ENCODE results near the gene ZSWIM4.
A peak's percentile ranks its signal among the peaks of the same experiment; 100 is the strongest.

Gene ZSWIM4

DNA sequence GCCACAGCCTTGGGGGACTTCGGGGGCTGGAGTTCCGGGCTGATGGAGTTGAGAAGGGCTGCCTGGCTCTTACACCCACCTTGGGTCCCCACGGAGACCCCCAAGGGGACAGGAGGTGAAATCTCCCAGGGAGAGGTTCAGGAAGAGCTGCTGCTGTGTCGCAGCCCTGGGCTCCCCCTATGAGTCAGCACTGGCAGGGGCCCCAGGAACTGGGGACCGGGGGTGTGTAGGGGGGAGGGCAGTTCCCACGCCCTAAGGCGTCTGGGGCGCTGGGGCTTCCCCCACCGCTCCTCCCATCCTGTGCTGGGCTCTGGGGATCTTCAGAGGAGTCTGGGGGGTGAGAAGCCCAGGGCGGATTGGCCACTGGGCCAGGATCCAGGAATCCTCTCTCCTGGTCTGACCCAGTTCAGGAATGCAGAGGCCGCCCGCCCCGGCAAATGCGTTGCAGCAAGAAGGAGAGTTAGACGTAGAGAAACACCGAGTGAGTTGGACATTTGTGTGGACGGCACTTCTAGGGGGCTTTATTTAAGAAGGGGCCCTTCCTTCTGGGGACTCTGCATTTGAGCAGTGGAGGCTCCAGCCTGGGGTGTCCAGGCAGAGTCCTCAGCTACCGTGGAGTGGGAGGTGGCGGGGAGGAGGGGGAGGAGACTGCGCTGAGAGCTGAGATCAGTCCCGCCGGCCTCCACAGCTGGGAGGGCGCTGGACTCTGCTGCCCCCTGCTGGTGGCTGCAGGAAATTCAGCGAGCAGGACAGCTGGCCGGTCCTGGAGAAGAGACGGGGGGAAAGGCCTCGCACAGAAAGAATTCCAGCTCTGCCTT, 66.7 kb downstream of the ZSWIM4 start:
- peak overlapping the region; percentile 45 for H3K4me3 ChIP-seq (ENCODE audit: low read length)
- DNase-seq (ENCODE audit: low read depth) = peak; percentile 84
- TF ChIP-seq, protein P1, sequence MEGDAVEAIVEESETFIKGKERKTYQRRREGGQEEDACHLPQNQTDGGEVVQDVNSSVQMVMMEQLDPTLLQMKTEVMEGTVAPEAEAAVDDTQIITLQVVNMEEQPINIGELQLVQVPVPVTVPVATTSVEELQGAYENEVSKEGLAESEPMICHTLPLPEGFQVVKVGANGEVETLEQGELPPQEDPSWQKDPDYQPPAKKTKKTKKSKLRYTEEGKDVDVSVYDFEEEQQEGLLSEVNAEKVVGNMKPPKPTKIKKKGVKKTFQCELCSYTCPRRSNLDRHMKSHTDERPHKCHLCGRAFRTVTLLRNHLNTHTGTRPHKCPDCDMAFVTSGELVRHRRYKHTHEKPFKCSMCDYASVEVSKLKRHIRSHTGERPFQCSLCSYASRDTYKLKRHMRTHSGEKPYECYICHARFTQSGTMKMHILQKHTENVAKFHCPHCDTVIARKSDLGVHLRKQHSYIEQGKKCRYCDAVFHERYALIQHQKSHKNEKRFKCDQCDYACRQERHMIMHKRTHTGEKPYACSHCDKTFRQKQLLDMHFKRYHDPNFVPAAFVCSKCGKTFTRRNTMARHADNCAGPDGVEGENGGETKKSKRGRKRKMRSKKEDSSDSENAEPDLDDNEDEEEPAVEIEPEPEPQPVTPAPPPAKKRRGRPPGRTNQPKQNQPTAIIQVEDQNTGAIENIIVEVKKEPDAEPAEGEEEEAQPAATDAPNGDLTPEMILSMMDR (IDR thresholded peaks at IDR 0.05; ENCODE audit: insufficient read depth, low read depth, low read length, missing control alignments) = peak; percentile 83

DNA sequence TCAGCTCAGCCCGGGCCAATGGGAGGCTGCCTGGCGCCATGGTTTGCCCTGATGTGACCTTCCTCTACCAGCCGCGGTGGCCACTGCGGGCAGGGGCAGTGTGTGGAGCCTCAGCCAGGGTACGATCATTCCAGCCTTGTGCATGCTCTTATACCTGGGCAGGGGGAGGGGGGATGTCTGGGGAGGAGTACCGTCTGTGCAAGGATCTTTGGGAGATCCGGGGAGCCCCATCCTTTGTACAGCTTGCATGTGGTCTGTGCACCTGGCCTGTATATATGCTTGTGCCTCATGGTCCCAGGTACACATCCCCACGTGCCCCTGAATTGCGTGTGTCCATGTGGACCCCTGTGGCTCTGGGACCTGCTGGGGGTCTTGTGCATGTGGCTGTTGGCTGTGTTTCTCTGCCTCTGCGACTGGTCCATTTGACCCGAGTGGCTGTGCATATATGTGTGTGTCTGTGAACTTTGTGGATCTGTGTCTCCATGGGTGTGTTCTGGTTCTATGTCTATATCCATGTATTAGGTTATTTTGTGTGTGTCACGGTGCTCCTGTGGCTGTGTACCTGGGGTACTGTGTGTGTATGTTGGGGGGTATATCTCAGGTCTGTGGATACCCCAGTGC, 68.9 kb downstream of the ZSWIM4 start:
- TF ChIP-seq, protein P1 (IDR thresholded peaks at IDR 0.05; ENCODE audit: insufficient read depth, low read depth, low read length, missing control alignments) = no peak
- no peak overlapping the region for H3K4me3 ChIP-seq (ENCODE audit: low read length)
- no peak for DNase-seq (ENCODE audit: low read depth)

- no peak for DNase-seq (ENCODE audit: low read depth)
- H3K4me3 ChIP-seq (ENCODE audit: low read length) = peak overlapping the region; percentile 39
- TF ChIP-seq, protein P1 (IDR thresholded peaks at IDR 0.05; ENCODE audit: insufficient read depth, low read depth, low read length, missing control alignments) = no peak
Observed at GRCh38 chr19:13864667-13865570, 69.7 kb downstream of the ZSWIM4 start.

- H3K4me3 ChIP-seq (ENCODE audit: low read length) = peak overlapping the region; percentile 39
- TF ChIP-seq, protein P1 (IDR thresholded peaks at IDR 0.05; ENCODE audit: insufficient read depth, low read depth, low read length, missing control alignments) = no peak
- no peak for DNase-seq (ENCODE audit: low read depth)
Observed at GRCh38 chr19:13865571-13866462, 70.6 kb downstream of the ZSWIM4 start.

DNA sequence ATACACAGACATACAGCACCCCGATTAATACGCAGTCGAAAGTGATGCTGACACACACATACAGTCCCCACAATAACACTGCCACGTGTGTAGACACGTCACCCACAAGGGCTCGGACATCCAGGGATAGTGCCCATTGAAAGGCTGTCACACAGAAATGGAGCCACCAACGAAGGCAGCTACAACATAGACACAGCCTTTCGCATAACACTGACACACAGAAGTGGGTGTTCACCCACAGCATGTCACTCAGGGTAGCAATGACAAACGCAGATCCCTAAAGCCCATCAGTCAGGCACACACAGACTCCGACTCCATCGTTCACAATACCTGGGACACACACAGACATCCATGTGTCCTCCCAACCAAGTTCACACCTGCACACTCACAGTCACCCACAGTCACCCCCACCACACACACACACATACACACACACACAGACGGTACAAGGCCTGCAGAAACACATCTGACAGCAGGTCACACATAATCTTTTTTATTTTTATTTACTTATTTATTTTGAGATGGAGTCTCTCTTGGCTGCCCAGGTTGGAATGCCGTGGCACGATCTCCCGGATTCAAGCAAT, 71.3 kb downstream of the ZSWIM4 start:
- TF ChIP-seq, protein P1 (IDR thresholded peaks at IDR 0.05; ENCODE audit: insufficient read depth, low read depth, low read length, missing control alignments) = no peak
- DNase-seq (ENCODE audit: low read depth) = no peak
- H3K4me3 ChIP-seq (ENCODE audit: low read length) = peak overlapping the region; percentile 39

DNA sequence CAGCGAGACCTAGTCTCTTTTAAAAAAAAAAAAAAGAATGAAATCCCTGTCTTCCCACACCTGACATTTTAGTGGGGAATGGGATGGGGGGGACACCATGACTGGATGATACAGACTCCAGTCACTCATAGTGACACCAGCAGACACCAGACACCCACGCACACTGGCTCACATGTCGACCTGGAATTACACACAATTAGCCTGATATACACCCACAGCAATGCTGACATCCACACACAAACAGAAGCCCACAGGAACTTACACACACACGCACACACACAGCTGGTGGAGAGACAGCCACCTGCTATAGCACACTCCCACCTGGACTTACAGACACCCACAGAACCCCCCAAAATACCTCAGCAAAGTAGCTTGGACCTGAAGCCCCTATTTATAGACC, 73.4 kb downstream of the ZSWIM4 start:
- H3K4me3 ChIP-seq (ENCODE audit: low read length) = no peak overlapping the region
- no peak for DNase-seq (ENCODE audit: low read depth)
- TF ChIP-seq, protein P1 (IDR thresholded peaks at IDR 0.05; ENCODE audit: insufficient read depth, low read depth, low read length, missing control alignments) = no peak

Data from epithelial cell of esophagus (primary cell).